Liver (tissue), 3 donors: ENCODE measurements around the gene HCCS.

Experiments used
- ATF3 ChIP-seq: IDR thresholded peaks from 2 replicates; pipeline ENCODE4 v1.6.1; 2016; ENCODE audit warnings: antibody characterized with exemption
- CTCF ChIP-seq: fragments of 150-350 bp; IDR thresholded peaks from 2 replicates; pipeline ENCODE4 v1.5.1; 2017; ENCODE audit warnings: improper control_type of control experiment, low read depth, low read length; ENCODE audit not compliant: missing input control
- FOXA1 ChIP-seq: IDR thresholded peaks from 2 replicates; pipeline ENCODE4 v1.6.1; 2016; ENCODE audit warnings: antibody characterized with exemption
- GABPA ChIP-seq, 2 donors: IDR thresholded peaks in 1 of 2; conservative IDR thresholded peaks in 1 of 2; 2 replicates each; pipeline ENCODE4 v1.6.1; 2016; ENCODE audit warnings: antibody characterized with exemption in 2 of 2, mild to moderate bottlenecking in 1 of 2, moderate library complexity in 1 of 2
- JUND ChIP-seq, 2 donors: IDR thresholded peaks; 2 replicates each; pipeline ENCODE4 v1.6.1; 2016; ENCODE audit warnings: antibody characterized with exemption in 2 of 2
- MAX ChIP-seq: IDR thresholded peaks from 2 replicates; pipeline ENCODE4 v1.6.1; 2016; ENCODE audit warnings: antibody characterized with exemption
- RAD21 ChIP-seq, 2 donors: IDR thresholded peaks; 2 replicates each; pipeline ENCODE4 v1.6.1; 2016; ENCODE audit warnings: antibody characterized with exemption in 2 of 2, mild to moderate bottlenecking in 2 of 2
- REST ChIP-seq: IDR thresholded peaks from 2 replicates; pipeline ENCODE4 v1.6.1; 2016; ENCODE audit warnings: antibody characterized with exemption, mild to moderate bottlenecking
- SP1 ChIP-seq: IDR thresholded peaks from 2 replicates; pipeline ENCODE4 v1.6.1; 2018; ENCODE audit warnings: antibody characterized with exemption, mild to moderate bottlenecking
- TAF1 ChIP-seq: conservative IDR thresholded peaks from 2 replicates; pipeline ENCODE4 v1.6.1; 2016; ENCODE audit warnings: antibody characterized with exemption, mild to moderate bottlenecking
- ZBTB33 ChIP-seq: IDR thresholded peaks from 2 replicates; pipeline ENCODE4 v1.6.1; 2016; ENCODE audit warnings: antibody characterized with exemption
- donor health status: healthy.
- donor health status: healthy.

- TF ChIP-seq CTCF (no peak), MAX (no peak), TAF1 (no peak), GABPA (IDR thresholded peaks at IDR 0.05 in 1 of 2, conservative IDR thresholded peaks at IDR 0.05 in 1 of 2) (no peak), ZBTB33 (no peak), ATF3 (no peak), RAD21 (IDR thresholded peaks at IDR 0.05) (no peak), REST (no peak), FOXA1 (no peak), JUND (IDR thresholded peaks at IDR 0.05) (no peak), SP1 (no peak)
Measured at GRCh38 chrX:11080741-11081305, 30.3 kb upstream of the HCCS start.
